ENCODE measurements around the gene TMIE. TPM values are rescaled to one million over a fixed set of nuclear protein-coding genes. Genes with fewer than 3 reads are reported as not detected.

Gene TMIE, protein sequence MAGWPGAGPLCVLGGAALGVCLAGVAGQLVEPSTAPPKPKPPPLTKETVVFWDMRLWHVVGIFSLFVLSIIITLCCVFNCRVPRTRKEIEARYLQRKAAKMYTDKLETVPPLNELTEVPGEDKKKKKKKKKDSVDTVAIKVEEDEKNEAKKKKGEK
- total RNA-seq: 0.09 TPM in 1 of 2 replicates, not detected in the other

GRCh38 chr3:46701181-46701939, at the start of gene TMIE:
Gene TMIE (plus strand): TSS chr3:46701392. CDS start chr3:46701488, 96 bp downstream.

DNA sequence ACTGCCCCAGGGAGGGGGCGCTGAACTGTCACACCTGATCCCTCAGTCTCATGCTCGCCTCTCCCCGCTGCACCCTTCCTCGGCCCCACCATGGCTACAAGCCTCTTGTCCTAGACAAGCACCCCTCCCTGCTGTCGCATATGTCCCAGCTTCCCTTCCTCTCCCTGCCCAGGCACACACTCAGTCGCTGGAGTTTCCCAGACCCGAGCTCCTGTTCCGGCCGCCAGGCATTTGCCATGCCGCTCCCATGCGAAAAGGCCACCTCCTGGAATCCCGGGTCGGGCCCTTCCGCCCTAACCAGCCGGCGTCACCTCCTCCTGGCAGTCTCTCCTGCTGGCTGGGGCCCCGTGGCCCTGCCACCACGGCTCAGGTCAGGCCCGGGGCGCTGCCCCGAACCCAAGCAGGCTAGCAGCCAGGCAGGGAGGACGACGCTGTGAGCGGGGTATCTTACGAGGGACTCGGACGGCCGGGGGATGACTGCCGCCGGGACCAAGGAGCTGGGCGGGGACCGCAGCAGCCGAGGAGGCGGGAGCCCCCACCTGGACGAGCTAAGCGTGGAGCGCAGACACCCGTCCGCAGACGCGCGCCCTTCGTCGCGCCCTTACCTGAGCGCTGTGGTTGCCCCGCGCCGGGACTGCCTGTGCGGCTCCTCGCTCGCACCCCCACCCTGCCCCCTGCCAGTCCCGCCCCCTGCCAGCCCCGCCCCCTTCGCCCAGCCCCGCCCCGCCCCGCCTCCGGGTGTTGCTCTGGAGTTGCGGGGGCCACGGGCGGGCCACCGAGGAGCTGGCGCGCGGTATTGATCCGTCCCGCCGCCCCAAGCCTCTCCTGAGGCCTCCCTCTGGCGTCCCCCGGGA, 7.9 kb upstream of the TMIE start, which contains the start of gene ALS2CL:
ALS2CL (minus strand) TSS at position 642 of the 854 bp plus-strand sequence. CDS start 4,239 bp downstream, outside the sequence.

DNA sequence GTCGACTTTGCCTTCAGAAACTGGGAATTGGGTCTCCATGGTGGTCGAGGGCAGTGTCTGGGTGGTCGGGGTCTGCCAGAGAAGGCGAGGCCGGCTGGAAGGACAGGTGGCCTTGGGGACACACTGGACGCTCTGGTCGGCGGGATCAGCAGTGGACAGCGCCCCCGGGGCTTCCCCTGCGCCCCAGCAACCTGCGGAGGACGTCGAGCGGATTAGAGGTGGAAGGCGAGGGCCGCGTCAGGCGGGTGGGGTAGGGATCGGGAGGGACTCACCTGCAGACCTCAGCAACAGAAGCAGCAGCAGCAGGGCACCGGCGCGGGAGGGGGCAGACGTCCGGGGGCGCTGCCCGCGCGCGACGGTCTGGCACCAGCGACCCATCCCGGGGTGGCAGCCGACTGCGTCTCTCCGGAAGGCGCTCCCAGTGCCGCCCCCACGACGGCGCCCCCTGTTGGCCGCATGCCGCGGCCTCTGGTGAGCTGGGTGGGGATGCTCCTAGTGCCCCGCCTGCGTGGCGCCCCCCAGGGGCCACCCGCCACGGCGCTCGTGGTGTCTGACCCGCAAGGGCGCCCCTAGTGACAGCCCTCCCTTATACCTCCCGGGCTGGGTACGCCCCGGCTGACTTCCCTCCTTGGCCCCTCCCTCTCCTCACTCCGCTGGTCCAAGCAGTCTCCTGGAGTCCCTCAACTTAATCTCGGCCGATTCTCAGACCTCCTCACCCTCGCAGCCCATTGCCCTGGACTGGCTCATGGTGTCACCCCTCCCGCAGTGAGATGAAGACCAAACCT, 16.4 kb downstream of the TMIE start, which contains the start of gene PRSS50:
PRSS50 (minus strand) TSS at position 423 of the 785 bp plus-strand sequence; CDS start at position 378, 45 bp downstream.

Other genes starting within 250 kb of the TMIE start
- gene LTF, start 236.5 kb upstream of the TMIE start, total RNA-seq: 0.14 TPM in 1 of 2 replicates, not detected in the other
- gene RTP3, start 203.4 kb upstream of the TMIE start, total RNA-seq: not detected in 2 replicates
- 6.0 and 6.8 TPM in 2 replicates for gene LRRC2, start 135.1 kb upstream of the TMIE start, total RNA-seq
- gene FAM240A, start 88.9 kb upstream of the TMIE start, total RNA-seq: not detected in 2 replicates
- 0.85 and 1.2 TPM in 2 replicates for gene ALS2CL, start 7.7 kb upstream of the TMIE start, total RNA-seq
- not detected in 2 replicates for gene PRSS50, start 16.5 kb downstream of the TMIE start, total RNA-seq
- not detected in 2 replicates for gene MYL3, start 162.1 kb downstream of the TMIE start, total RNA-seq
- gene PTH1R, start 176.3 kb downstream of the TMIE start, total RNA-seq: under 0.01 and 0.28 TPM in 2 replicates